Panc1 (cell line): ENCODE measurements around the gene ADORA2B. TPM values are rescaled to one million over a fixed set of nuclear protein-coding genes. Genes with fewer than 3 reads are reported as not detected.

Experiments used
- ATAC-seq: fragments of 200-7000 bp; cut with Tn5 transposase; 2 replicates; pipeline ENCODE4 v1.9.1; 2020; ENCODE audit warnings: mild to moderate bottlenecking, moderate library complexity
- BruUV-seq: library from RNA; stranded (reverse); fragments of 400-500 nt; replicated peaks from 2 replicates; lab custom pipeline; 2021; lab: Mats Ljungman, UMichigan
- CTCF ChIA-PET: fragments of 300-600 bp; sonication (Branson Sonifier 250); formaldehyde crosslinking; loops from one replicate; lab custom pipeline; 2022; ENCODE audit warnings: antibody characterized with exemption; lab: Charles Lee
- POLR2A ChIA-PET: fragments of 300-600 bp; sonication (Branson Sonifier 250); formaldehyde crosslinking; loops from one replicate; lab custom pipeline; 2022; ENCODE audit warnings: antibody characterized with exemption; lab: Charles Lee
- DNase-seq: peaks from one replicate; pipeline ENCODE4 v3.0.0-alpha.2; 2010; ENCODE audit warnings: low read depth, low spot score
- H3K27ac ChIP-seq: 2 replicates; pipeline ENCODE4 v1.5.1; 2011; ENCODE audit warnings: mild to moderate bottlenecking, low read length, inconsistent platforms
- H3K27me3 ChIP-seq: fragments of 200-500 bp; sonication (Bioruptor generic); 2 replicates; pipeline ENCODE4 v1.6.0; 2014; ENCODE audit warnings: low read length, inconsistent platforms; ENCODE audit not compliant: control insufficient read depth, insufficient read depth
- H3K36me3 ChIP-seq: fragments of 200-500 bp; sonication (Bioruptor generic); 2 replicates; pipeline ENCODE4 v1.5.1; 2014; ENCODE audit warnings: inconsistent platforms, mild to moderate bottlenecking, low read length, moderate library complexity; ENCODE audit not compliant: control insufficient read depth, insufficient read depth
- H3K4me1 ChIP-seq: 2 replicates; pipeline ENCODE4 v1.5.1; 2011; ENCODE audit warnings: inconsistent platforms, mild to moderate bottlenecking, low read length, moderate library complexity; ENCODE audit not compliant: control insufficient read depth, insufficient read depth
- H3K4me3 ChIP-seq, 2 experiments: 2 replicates each; pipeline ENCODE4 v1.5.1; 2011 to 2012; ENCODE audit warnings: low read depth in 2 of 2, low read length in 2 of 2, mild to moderate bottlenecking in 2 of 2, inconsistent platforms in 1 of 2, moderate library complexity in 1 of 2
- H3K9me3 ChIP-seq: fragments of 200-500 bp; sonication (Bioruptor generic); 2 replicates; pipeline ENCODE4 v1.5.1; 2014; ENCODE audit warnings: low read depth, mild to moderate bottlenecking, inconsistent platforms, low read length, moderate library complexity; ENCODE audit not compliant: control insufficient read depth, insufficient read depth
- POLR2AphosphoS5 ChIP-seq: IDR thresholded peaks from 2 replicates; pipeline ENCODE4 v1.6.1; 2012; ENCODE audit warnings: mild to moderate bottlenecking, low read depth, low read length, moderate library complexity
- SIN3A ChIP-seq: IDR thresholded peaks from 2 replicates; pipeline ENCODE4 v1.6.1; 2012; ENCODE audit warnings: low read depth, mild to moderate bottlenecking, low read length, moderate library complexity, borderline replicate concordance; ENCODE audit not compliant: insufficient read depth
- TCF7L2 ChIP-seq: IDR thresholded peaks from 2 replicates; pipeline ENCODE4 v1.6.1; 2011; ENCODE audit warnings: mild to moderate bottlenecking, low read depth, low read length, inconsistent platforms
- in situ Hi-C: cut with HindIII; loops from 2 replicates; pipeline ENCODE4 v1.10.0; 2016; ENCODE audit warnings: low sequenced_read_pairs, low pct_unique_long_range_greater_than_20kb
- intact Hi-C: fragments of 100-400 bp; cut with micrococcal nuclease; formaldehyde crosslinking; loops from one replicate; pipeline ENCODE4 v1.10.0; 2022; ENCODE audit not compliant: unreplicated experiment
- total RNA-seq: library from RNA; stranded (reverse); gene quantifications from one replicate; pipeline ENCODE4 v1.2.1, GENCODE V29; 2021; ENCODE audit not compliant: unreplicated experiment
- TF ChIP-seq, protein P1 (sequence below): fragments of 450-650 bp; IDR thresholded peaks from 2 replicates; pipeline ENCODE4 v1.5.1; 2017; ENCODE audit warnings: mild to moderate bottlenecking
- TF ChIP-seq, protein P2 (sequence below), 2 experiments: IDR thresholded peaks; 2 replicates each; pipeline ENCODE4 v1.6.1; 2011 to 2012; ENCODE audit warnings: low read depth in 2 of 2, control low read depth in 1 of 2, low read length in 1 of 2, mild to moderate bottlenecking in 1 of 2, moderate library complexity in 1 of 2; ENCODE audit not compliant: insufficient read depth in 1 of 2

Gene ADORA2B
- total RNA-seq, 1 experiment from 2014 or later, result 42.7 TPM

DNA sequence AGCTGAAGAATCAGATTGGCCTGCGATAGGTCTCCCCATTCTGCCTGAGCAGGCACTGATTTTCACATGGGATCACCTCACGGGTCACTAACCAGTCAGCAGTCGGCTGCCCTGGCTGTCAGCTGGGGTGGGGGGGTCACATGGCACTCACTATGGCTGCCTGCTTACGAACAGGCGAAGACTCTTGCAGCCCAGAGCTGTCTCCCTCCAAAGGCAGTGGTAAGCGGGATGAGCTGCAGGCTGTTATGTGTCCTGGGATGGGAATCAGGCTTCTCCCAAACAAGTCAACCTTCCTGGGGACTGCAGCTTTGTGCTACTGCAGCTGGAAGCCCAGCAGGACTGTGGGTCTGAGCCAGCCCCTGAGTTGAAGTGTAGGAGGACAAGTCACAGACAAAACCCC is 29.0 kb upstream of the ADORA2B start:
- no peak for ATAC-seq
- POLR2A ChIA-PET, result no interaction called here
- H3K36me3 ChIP-seq, result no peaks in the 10 kb centered on the region

GRCh38 chr17:15917021-15917437 is 27.9 kb upstream of the ADORA2B start:
- no peak for DNase-seq
- TF ChIP-seq SIN3A (no peak), TCF7L2 (no peak), POLR2AphosphoS5 (no peak)
- TF ChIP-seq, protein P1, sequence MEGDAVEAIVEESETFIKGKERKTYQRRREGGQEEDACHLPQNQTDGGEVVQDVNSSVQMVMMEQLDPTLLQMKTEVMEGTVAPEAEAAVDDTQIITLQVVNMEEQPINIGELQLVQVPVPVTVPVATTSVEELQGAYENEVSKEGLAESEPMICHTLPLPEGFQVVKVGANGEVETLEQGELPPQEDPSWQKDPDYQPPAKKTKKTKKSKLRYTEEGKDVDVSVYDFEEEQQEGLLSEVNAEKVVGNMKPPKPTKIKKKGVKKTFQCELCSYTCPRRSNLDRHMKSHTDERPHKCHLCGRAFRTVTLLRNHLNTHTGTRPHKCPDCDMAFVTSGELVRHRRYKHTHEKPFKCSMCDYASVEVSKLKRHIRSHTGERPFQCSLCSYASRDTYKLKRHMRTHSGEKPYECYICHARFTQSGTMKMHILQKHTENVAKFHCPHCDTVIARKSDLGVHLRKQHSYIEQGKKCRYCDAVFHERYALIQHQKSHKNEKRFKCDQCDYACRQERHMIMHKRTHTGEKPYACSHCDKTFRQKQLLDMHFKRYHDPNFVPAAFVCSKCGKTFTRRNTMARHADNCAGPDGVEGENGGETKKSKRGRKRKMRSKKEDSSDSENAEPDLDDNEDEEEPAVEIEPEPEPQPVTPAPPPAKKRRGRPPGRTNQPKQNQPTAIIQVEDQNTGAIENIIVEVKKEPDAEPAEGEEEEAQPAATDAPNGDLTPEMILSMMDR, result no peak
- TF ChIP-seq, protein P2, sequence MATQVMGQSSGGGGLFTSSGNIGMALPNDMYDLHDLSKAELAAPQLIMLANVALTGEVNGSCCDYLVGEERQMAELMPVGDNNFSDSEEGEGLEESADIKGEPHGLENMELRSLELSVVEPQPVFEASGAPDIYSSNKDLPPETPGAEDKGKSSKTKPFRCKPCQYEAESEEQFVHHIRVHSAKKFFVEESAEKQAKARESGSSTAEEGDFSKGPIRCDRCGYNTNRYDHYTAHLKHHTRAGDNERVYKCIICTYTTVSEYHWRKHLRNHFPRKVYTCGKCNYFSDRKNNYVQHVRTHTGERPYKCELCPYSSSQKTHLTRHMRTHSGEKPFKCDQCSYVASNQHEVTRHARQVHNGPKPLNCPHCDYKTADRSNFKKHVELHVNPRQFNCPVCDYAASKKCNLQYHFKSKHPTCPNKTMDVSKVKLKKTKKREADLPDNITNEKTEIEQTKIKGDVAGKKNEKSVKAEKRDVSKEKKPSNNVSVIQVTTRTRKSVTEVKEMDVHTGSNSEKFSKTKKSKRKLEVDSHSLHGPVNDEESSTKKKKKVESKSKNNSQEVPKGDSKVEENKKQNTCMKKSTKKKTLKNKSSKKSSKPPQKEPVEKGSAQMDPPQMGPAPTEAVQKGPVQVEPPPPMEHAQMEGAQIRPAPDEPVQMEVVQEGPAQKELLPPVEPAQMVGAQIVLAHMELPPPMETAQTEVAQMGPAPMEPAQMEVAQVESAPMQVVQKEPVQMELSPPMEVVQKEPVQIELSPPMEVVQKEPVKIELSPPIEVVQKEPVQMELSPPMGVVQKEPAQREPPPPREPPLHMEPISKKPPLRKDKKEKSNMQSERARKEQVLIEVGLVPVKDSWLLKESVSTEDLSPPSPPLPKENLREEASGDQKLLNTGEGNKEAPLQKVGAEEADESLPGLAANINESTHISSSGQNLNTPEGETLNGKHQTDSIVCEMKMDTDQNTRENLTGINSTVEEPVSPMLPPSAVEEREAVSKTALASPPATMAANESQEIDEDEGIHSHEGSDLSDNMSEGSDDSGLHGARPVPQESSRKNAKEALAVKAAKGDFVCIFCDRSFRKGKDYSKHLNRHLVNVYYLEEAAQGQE (IDR thresholded peaks at IDR 0.05; ENCODE audit: insufficient read depth in 1 of 2, low read depth in 2 of 2, low read length in 1 of 2), result no peak
- intact Hi-C loops, result no loop called here
- Histone ChIP-seq H3K9me3 (no peaks in the 10 kb centered on the region; the same call in 1 of the 2 replicates), H3K4me3 (no peak overlapping the region), H3K27ac (peak overlapping the region; percentile 29; the same call in 1 of the 2 replicates), H3K4me1 (peaks cover 9% of the 10 kb centered on the region), H3K36me3 (no peaks in the 10 kb centered on the region), H3K27me3 (no peaks in the 10 kb centered on the region)
- ATAC-seq, result no peak
- in situ Hi-C loops, result no loop called here
- CTCF ChIA-PET, result no interaction called here
- BruUV-seq, result no TSS peak
- POLR2A ChIA-PET, result no interaction called here

More for the DNA sequence above, 29.0 kb upstream of the ADORA2B start:
- Histone ChIP-seq H3K4me3 (no peak overlapping the region), H3K27me3 (no peaks in the 10 kb centered on the region), H3K27ac (no peak overlapping the region; the same call in 1 of the 2 replicates), H3K4me1 (peaks cover 6% of the 10 kb centered on the region), H3K9me3 (no peaks in the 10 kb centered on the region; the same call in 1 of the 2 replicates)
- no peak for DNase-seq
- intact Hi-C loops (no loop called here), in situ Hi-C loops (no loop called here)
- no TSS peak for BruUV-seq
- no peak for TF ChIP-seq SIN3A
- CTCF ChIA-PET, result interaction anchor here (0.6 kb wide), 1 partner anchor 53 kb away, joined by 4 read pairs; no protein-coding TSS in a partner anchor

- Histone ChIP-seq H3K27me3 (no peaks in the 10 kb centered on the region), H3K9me3 (no peaks in the 10 kb centered on the region; the same call in 1 of the 2 replicates), H3K4me1 (peaks cover 9% of the 10 kb centered on the region), H3K4me3 (no peak overlapping the region), H3K27ac (no peak overlapping the region; the same call in 1 of the 2 replicates), H3K36me3 (no peaks in the 10 kb centered on the region)
- ATAC-seq (no peak), DNase-seq (no peak)
- intact Hi-C loops, result no loop called here
- CTCF ChIA-PET, result no interaction called here
- POLR2A ChIA-PET, result no interaction called here
- no TSS peak for BruUV-seq
- in situ Hi-C loops, result no loop called here
- no peak for TF ChIP-seq POLR2AphosphoS5
- TF ChIP-seq, protein P1, result no peak
- TF ChIP-seq, protein P2 (IDR thresholded peaks at IDR 0.05; ENCODE audit: insufficient read depth in 1 of 2, low read depth in 2 of 2, low read length in 1 of 2), result no peak
- TF ChIP-seq TCF7L2, result no peak
- TF ChIP-seq SIN3A, result no peak
Observed at GRCh38 chr17:15917438-15918027, 27.4 kb upstream of the ADORA2B start.
